NCI-H1092 (cell line): ENCODE measurements around the gene CCSER2.
"Not testable (repeated sequence)": the region's sequence is repeated elsewhere in the genome, so short reads cannot be mapped to it uniquely, and the experiment has no call there.

Experiments used
- DNase-seq: peaks from one replicate; lab custom pipeline; 2025; lab: John Stamatoyannopoulos, UW

CCSER2 gene, protein sequence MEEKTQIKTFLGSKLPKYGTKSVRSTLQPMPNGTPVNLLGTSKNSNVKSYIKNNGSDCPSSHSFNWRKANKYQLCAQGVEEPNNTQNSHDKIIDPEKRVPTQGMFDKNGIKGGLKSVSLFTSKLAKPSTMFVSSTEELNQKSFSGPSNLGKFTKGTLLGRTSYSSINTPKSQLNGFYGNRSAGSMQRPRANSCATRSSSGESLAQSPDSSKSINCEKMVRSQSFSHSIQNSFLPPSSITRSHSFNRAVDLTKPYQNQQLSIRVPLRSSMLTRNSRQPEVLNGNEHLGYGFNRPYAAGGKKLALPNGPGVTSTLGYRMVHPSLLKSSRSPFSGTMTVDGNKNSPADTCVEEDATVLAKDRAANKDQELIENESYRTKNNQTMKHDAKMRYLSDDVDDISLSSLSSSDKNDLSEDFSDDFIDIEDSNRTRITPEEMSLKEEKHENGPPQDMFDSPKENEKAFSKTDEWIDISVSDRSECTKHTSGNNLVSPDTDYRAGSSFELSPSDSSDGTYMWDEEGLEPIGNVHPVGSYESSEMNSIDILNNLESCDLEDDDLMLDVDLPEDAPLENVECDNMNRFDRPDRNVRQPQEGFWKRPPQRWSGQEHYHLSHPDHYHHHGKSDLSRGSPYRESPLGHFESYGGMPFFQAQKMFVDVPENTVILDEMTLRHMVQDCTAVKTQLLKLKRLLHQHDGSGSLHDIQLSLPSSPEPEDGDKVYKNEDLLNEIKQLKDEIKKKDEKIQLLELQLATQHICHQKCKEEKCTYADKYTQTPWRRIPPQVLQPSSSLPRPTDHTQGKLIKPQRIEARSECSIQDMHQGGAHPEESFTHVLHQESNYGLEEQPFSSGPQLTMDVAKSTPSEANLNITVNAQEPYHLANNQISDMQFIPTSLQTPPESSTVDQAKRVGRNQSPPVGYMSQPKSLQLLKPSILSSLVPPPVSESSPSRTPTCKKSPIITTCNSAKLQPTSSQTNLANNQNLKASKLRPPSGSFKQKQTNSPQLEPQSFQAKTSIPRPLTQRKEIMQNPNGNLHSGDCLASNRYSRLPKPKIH

DNA sequence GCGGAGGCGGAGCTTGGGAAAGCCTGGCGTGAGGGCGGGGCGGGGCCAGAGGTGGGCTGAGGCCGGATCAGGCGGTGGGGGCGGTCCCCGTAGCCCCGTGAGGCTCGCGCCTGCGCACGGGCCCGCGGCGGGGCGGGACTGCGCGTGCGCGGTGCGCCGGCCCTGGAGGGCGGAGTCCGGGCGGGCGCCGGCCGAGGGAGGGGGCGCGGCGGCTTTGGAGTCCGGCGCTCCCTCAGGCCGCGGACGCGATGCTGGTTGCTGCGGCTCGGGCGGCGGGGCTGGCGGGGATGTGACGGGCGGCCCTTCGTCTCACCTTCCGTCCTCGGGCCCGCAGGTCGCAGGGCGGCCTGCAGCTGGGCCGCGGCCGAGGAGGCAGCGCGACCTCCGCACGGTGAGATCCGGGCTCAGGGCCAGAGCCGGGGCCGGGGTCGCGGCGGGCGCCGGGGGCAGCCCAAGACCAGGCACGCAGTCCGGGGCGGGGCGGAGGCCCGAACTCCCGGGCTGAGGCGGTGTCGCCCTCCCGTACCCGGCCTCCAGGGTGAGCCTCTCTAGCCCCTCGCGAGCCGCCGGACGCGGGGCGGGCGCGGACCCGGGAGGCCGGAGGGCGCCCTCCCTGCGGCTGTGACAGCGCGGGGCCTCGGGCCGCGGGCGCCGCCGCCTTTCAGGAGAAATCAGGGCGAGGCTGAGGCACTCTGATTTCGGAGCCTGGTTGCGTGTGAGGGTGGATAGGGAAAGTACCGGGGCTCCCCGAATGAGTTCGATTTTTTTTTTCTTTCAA, at the start of gene CCSER2:
Gene CCSER2 (plus strand): TSS at position 172 of the 778 bp plus-strand sequence. CDS start 42,464 bp downstream, outside the sequence.
- DNase-seq: peak; percentile 71

DNA sequence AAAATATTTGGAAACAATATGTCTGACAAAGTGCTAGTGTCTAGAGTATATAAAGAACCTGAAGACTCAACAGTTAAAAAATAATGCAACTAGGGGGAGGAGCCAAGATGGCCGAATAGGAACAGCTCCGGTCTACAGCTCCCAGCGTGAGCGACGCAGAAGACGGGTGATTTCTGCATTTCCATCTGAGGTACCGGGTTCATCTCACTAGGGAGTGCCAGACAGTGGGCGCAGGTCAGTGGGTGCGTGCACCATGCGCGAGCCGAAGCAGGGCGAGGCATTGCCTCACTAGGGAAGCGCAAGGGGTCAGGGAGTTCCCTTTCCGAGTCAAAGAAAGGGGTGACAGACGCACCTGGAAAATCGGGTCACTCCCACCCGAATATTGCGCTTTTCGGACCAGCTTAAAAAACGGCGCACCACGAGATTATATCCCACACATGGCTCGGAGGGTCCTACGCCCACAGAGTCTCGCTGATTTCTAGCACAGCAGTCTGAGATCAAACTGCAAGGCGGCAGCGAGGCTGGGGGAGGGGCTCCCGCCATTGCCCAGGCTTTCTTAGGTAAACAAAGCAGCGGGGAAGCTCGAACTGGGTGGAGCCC, 48.4 kb upstream of the CCSER2 start:
- DNase-seq: not testable (repeated sequence)

DNA sequence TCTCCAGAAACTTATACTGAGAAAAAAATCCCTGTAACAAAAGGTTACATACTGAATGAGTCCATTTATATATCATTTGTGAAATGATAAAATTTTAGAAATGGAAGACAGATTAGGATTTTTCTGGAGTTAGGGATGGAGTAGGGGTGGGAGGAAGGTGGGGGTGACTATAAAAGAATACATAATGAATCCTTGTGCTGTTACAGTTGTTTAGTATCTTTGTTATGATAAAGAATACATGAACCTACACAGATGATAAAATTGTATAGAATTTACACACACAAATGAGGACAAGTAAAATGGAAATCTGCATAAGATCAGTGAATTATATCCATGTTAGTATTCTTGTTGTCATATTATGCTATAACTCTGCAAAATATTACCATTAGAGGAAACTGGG, 41.7 kb upstream of the CCSER2 start:
- DNase-seq: no peak

DNA sequence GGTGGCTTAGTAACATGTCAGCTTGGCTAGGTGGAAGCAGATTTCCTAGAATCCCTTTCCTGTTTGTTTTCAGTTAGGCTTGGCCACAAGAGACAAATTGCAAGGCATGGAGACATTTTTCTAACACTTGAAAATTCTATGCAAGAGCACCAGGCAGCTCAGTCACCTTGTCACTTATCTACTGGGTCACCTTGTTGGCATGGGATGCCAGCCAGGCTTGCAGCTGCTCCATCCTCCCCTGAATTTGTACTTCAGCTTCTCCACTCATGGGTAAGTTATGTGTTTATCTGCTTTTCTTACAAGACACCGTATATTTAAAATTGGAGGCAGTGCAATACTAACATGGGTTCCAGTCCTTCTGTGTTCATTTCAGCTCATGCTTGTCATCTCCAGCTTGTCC, 40.2 kb upstream of the CCSER2 start:
- no peak for DNase-seq

DNA sequence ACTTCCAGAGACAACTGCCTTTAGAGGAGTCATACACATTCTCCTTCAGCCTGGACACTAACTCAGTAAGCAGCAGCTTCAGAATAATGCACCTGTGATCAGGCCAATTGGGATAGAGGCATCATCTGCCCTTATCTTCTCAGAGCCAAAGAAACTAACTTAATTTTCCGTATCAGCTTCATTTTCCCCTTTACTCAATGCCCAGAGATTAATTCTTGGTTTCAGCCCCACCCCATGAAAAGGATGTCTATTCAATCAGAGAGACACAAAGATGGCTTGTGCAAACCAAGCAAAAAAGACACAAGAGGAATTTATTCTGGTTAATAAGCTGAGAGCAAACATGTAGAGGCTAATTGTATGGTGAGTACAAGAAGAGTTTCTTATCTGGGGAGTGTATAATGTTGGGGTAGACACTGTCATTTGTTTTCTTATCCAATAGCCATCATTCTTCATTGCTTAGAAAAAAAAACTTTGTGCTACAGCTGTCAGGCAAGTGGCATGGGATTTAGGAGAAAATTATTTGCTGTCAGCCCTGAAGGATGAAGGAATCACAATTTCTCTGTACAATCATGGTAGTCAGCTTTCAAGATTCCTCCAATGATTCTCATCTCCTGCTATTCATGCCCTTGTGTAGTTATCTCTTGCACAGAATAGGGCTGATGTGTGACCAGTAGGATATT, 38.7 kb upstream of the CCSER2 start:
- no peak for DNase-seq

DNA sequence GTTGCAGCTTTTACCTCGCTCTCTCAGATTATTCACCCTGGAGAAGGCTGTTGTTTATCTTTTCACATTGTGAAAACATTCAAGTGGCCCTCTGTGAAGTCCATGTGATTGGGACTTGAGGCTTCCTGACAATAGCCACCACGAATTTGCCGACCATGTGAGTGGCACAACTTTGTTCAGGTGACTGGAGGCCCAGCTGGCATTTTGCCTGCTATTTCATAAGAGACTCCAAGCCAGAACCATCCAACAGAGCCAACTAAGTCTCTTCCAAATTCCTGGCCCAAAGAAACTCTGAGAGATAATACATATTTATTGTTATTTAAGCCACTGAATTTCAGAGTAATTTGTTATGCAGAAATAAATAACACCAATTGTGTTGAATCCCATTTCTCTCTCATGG, 38.2 kb upstream of the CCSER2 start:
- no peak for DNase-seq

DNA sequence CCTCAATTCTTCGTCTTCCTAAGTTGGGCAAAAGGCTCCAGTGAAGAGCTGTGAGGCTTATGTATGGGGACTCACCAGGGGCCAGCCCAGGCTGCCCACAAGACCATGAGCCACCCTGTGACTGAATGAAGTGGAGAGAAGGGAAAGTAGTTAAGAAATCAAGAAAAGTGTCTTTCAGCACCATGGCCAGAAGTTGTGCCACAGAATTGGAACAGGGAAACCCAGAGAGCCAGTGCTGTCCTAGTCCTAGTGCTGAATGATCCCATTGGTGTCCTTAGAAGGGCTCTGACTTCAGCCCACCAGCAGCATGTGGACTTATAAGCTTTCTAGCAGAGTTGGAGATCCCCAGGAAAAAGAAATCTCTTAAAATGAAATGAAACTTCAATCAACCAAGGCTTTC, 37.0 kb upstream of the CCSER2 start:
- no peak for DNase-seq

DNA sequence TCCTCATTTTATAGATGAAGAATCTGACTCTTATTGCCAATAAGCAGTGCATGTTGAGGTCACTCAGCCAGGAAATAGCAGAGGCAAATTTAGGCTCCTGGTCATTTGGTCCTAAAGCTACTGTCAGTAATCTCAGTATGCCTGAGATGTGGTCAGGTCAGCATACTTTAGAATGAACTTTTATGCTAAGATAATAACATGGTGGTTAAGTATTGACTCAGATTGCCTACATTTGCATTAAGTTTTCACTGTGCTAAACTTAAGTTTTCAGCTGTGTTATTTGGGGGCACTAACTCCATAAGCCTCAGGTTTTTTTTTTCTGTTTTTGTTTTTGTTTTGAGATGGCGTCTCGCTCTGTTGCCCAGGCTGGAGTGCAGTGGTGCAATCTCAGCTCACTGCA, 35.9 kb upstream of the CCSER2 start:
- no peak for DNase-seq

DNA sequence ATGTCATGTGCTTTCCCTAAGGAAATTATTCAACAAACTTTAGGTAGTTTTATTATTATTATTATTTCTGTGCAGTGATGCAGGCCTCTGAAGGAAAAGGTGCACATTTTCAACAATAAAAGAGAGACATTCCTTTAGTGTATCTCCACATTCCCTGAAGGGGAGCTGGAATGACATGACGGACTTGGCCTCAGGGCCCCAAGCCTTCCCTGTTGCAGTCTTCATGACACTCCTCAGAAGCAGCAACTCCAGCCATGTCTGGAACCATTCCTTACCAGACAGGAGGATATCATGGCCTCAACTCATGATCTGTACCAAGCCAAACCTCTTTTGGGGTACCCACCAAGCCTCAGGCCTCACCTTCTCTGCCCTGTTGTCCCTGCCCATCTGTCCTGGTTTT, 35.2 kb upstream of the CCSER2 start:
- DNase-seq: no peak

DNA sequence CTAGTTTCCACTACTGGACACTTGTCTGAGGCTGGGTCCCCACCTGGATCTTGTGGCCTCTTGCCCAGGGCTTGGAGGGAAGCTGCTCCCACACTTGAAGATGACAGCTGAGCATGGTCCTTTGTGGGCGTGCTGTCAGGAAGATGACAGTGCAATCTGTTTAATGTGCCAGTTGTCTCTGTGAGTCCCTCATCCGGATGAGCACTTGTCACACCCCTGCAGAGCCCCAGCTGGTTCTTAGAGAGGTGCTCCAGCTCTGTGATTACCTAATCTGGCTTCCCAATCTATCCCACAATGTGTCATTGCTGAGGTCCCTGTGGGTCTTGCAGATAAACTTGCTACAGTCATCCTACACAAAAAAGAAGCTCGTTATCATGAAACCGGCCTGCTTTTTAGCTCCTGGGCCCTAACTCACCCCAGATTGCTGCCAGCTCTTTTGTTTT, 34.8 kb upstream of the CCSER2 start:
- DNase-seq: no peak

DNA sequence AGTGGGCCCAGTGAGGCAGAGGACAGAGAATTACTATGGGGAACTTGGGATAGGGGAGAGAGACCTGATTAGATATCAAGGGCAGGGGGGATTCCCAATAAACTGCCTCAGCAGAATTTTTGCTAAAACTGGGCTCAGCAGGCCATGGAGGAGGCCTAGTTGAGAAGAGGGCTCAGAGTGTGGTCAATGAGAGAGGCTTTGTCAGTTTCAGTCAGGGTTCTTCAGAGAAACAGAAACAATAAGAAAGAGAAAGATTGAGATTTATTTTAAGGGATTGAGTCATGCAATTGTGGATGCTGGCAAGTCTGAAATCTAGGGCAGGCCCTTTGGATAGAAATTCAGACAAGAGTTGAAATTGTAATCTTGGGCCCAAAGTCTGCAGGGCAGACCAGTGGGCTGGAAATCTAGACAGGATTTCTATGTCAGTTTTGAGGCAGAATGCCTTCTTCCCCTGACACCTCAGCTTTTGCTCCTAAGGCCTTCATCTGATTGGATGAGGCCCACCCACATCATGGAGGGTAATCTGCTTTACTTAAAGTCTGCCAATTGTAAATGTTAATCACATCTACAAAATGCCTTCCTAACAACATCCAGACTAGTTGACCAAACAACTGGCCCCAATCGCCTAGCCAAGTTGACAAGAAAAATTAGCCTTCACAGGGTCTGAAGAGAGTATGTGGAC, 33.5 kb upstream of the CCSER2 start:
- DNase-seq: no peak

DNA sequence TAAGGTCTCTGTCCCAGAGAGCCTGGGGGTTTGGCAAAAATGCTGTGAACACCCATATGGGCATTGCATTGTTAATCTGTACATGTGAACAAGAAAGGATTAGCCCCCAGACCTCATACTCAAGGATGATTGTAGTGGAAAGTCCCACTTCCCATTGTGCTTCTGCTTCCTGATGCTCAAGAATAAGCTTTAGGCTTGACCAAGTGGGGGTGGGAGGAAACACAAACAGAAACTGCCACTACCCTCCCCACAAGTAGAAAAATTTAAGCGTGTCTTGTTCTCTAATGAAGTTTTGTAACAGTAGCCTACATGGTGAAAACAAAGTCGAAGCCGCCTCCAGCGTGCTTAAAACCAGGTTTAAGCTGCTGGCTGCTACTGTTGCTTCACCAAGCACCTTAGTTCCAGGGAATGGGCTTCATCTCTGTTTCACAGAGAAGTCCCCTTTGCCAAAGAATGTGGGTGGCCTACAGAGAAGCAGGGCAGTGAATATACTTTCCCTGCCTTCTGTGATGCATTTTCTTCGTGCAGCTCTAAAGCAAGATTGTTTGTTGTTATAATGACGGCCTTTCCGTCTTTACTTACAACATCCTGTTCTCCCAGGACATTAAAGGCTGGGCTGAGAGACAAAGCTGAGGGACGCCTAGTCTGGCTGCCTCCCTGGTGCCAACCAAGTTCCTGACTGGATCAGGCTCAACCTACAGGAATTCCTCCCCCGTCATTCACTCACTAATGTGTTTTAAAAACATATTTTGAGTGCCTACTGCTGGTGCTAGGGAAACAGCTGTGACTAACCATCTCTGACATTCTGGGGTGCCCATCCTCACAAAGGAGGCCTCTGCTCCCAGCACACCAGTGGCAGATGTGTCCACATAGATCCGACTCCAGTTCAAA, 32.1 kb upstream of the CCSER2 start:
- DNase-seq: no peak

DNA sequence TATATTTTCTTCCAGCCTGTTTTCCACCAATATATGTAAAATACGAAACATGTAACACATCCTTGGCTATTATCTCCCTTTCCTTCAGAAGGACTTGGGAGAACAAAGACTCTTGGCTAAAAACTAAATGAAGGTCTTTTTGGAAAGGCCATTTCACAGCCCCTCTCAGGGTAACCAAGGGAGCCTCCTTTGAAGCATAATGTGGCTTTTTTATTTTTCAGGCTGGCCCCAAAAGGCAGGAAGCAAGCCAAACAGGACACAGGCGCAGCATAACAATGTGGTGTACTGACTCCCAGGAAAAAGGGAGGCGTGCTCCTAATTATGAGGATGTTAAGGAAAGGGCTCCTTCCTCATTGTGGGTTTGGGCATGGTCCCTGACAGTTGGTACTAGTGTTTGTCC, 30.3 kb upstream of the CCSER2 start:
- DNase-seq: no peak

DNA sequence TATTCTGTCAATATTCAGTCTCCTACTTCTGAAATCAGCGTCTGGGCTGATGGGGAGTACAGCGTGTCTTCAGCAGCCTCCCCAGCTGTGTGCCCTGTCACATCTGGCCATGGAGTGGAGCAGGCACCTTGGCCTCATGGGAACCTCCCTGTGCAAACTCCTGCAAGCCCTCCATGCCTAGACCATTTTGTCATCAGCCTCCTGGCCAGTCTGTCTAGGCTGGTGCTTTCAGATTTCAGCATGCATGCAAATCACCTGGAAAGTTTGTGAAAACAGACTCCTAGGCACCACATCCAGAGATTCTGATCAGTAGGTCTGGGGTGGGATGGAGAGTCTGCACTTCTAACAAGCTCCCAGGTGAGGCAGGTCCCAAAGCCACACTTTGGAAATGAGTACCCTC, 26.2 kb upstream of the CCSER2 start:
- DNase-seq: no peak

DNA sequence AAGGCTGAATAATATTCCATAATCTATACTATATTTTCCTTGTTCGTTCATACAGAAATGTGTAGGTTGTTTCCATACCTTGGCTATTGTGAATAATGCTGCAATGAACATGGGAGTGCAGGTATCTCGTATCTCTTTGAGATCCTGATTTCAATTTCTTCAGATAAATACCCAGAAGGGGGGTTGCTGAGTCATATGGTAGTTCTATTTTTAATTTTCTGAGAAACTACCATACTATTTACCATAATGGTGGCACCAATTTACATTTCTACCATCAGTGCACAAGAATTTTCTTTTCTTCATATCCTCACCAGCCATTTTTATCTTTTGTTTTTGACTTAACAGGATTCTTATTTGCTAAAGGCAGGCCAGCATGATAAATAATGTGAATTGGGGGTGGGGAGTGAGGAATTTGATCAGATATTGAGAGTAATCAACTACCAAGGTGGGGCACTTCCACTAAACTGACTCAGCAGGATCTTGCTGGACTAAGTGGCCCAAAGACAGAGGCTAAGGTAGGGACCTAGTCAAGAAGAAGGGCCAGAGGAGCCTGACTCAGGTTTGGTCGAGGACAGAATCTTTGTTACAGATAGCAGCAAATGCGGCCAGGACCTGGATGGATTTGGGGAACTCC, 21.5 kb upstream of the CCSER2 start:
- DNase-seq: no peak

DNA sequence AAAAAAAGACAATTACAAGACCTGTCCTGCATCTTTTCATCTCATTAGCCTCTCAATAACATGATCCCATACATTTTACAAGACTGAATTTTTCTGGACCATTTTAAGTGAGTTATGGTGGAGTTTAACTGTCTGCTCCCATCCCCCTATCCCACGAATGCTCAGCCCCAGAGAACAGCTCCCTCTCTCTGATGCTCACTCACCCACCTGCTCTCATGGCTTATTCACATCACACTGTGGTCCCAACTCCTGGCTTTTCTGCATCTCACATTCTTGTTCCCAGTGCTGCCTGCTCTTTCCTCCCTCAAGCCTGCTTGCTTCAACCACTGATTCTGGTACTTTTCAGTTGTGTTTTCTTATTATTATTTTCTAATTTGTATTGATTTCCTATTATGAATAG, 20.4 kb upstream of the CCSER2 start:
- no peak for DNase-seq

DNA sequence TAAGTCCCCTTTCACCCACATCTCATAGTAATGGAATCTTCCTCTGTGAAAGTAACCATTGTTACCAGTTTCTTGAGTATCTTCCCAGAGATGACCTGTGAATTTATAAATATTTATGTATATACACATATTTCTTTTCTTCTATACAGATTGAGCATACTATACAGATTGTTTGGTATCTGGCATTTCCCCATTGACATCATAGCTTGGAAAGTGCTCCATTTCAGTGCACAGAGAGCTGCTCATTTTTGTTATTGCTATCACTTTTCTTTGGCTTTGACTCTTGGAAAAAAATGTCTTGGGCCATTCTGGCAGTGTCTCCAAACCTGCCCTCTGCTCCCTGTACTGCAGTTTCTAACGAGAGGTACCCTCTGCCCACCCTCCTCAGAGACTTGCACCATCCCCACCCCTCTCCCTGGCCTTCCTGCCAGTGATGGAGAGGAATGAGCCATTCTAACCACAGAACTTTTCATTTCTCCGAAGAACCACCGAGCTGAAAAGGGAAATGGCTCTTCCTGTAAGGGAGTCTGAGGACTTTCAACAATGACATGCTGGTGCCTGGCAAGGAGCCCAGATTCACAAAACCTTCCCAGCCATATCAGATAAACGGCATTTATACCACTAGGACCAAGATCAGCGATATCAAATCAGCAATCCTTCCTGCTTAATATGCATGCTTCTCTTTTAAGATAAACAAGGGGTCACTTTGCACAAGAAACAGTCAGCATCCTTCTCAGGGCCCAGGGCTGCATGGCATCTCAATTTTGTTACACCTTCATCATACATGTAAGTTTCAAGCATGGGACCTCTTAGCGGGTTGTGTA, 19.7 kb upstream of the CCSER2 start:
- no peak for DNase-seq

DNA sequence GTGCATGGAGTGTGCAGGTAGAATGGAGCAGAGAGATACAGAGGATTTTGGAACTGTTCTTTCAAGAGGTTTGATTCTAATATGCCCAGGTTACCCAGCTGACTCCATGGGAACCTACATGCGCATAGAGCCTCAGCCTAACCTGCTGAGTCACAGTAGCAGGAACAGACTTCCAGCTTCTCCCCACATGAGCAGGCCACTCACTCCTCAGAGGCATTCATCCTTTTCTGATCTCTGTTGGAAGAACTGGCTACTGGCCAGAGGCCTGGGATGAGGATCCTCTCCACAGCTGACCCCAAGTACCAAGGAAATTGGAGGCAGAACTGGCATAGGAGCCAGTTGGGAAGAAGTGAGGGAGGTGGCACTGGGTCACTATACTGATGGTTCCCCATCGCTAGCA, 17.9 kb upstream of the CCSER2 start:
- no peak for DNase-seq
